Trophoblast cell (in vitro differentiated cells and primary cell): ENCODE results near the gene CIB1.

Experiments
- DNase-seq, 2 donors: peaks; one replicate each; pipeline ENCODE4 v3.0.0-alpha.2; 2016
- H2AFZ ChIP-seq: 2 replicates; pipeline ENCODE4 v1.6.1; 2013; ENCODE audit warnings: low read length, moderate library complexity, mild to moderate bottlenecking; ENCODE audit not compliant: insufficient read depth, poor library complexity
- H2AK5ac ChIP-seq: 2 replicates; pipeline ENCODE4 v1.6.1; 2013; ENCODE audit warnings: mild to moderate bottlenecking, low read length
- H2BK120ac ChIP-seq: 2 replicates; pipeline ENCODE4 v1.6.1; 2013; ENCODE audit warnings: low read length, mild to moderate bottlenecking, moderate library complexity; ENCODE audit not compliant: insufficient read depth, poor library complexity
- H2BK12ac ChIP-seq: 2 replicates; pipeline ENCODE4 v1.6.1; 2013; ENCODE audit warnings: mild to moderate bottlenecking, low read length, moderate library complexity
- H2BK5ac ChIP-seq: 2 replicates; pipeline ENCODE4 v1.6.1; 2013; ENCODE audit warnings: low read length, low read depth, moderate library complexity, mild to moderate bottlenecking; ENCODE audit not compliant: poor library complexity
- H3K14ac ChIP-seq: 2 replicates; pipeline ENCODE4 v1.6.1; 2013; ENCODE audit warnings: mild to moderate bottlenecking, low read length
- H3K18ac ChIP-seq: 2 replicates; pipeline ENCODE4 v1.6.1; 2013; ENCODE audit warnings: mild to moderate bottlenecking, low read length
- H3K23ac ChIP-seq: 2 replicates; pipeline ENCODE4 v1.6.1; 2013; ENCODE audit warnings: low read length
- H3K27ac ChIP-seq: 2 replicates; pipeline ENCODE4 v1.5.1; 2013; ENCODE audit warnings: low read depth, mild to moderate bottlenecking, inconsistent platforms, low read length, moderate library complexity
- H3K27me3 ChIP-seq: 2 replicates; pipeline ENCODE4 v1.6.1; 2013; ENCODE audit warnings: inconsistent platforms, mild to moderate bottlenecking, low read length, moderate library complexity; ENCODE audit not compliant: insufficient read depth
- H3K36me3 ChIP-seq, 2 experiments: 1 replicate in 1 of 2; 2 replicates in 1 of 2; pipeline ENCODE4 v1.6.1; 2013; ENCODE audit warnings: low read length in 2 of 2, mild to moderate bottlenecking in 2 of 2, moderate library complexity in 1 of 2; ENCODE audit not compliant: insufficient read depth in 2 of 2, control insufficient read depth in 1 of 2
- H3K4ac ChIP-seq: 2 replicates; pipeline ENCODE4 v1.6.1; 2013; ENCODE audit warnings: low read depth, mild to moderate bottlenecking, low read length, moderate library complexity
- H3K4me1 ChIP-seq, 2 experiments: 1 replicate in 1 of 2; 2 replicates in 1 of 2; pipeline ENCODE4 v1.6.1; 2013; ENCODE audit warnings: low read length in 2 of 2, mild to moderate bottlenecking in 2 of 2, moderate library complexity in 1 of 2; ENCODE audit not compliant: insufficient read depth in 2 of 2, control insufficient read depth in 1 of 2
- H3K4me2 ChIP-seq: 2 replicates; pipeline ENCODE4 v1.6.1; 2013; ENCODE audit warnings: inconsistent platforms, mild to moderate bottlenecking, low read length, moderate library complexity
- H3K4me3 ChIP-seq: 2 replicates; pipeline ENCODE4 v1.5.1; 2013; ENCODE audit warnings: mild to moderate bottlenecking, low read depth, low read length, inconsistent platforms
- H3K79me1 ChIP-seq: one replicate; pipeline ENCODE4 v1.6.1; 2013; ENCODE audit warnings: low read length
- H3K79me2 ChIP-seq: 2 replicates; pipeline ENCODE4 v1.6.1; 2013; ENCODE audit warnings: low read length, mild to moderate bottlenecking; ENCODE audit not compliant: control insufficient read depth, insufficient read depth, poor library complexity
- H3K9ac ChIP-seq: 2 replicates; pipeline ENCODE4 v1.6.1; 2013; ENCODE audit warnings: mild to moderate bottlenecking, low read length
- H3K9me3 ChIP-seq: 2 replicates; pipeline ENCODE4 v1.6.1; 2013; ENCODE audit warnings: low read depth, mild to moderate bottlenecking, control low read depth, inconsistent platforms, low read length; ENCODE audit not compliant: insufficient read depth
- H4K12ac ChIP-seq: 2 replicates; pipeline ENCODE4 v1.6.1; 2013; ENCODE audit warnings: low read depth, mild to moderate bottlenecking, low read length, moderate library complexity
- H4K8ac ChIP-seq: 2 replicates; pipeline ENCODE4 v1.6.1; 2013; ENCODE audit warnings: low read depth, mild to moderate bottlenecking, low read length, moderate library complexity
- H4K91ac ChIP-seq: one replicate; pipeline ENCODE4 v1.6.1; 2013; ENCODE audit warnings: low read depth, mild to moderate bottlenecking, low read length, moderate library complexity
- WGBS: extraction: QIAGEN DNeasy Blood & Tissue Kit; methylation state at CpG from one replicate; pipeline ENCODE4 v1.1.7; 2013; ENCODE audit warnings: missing lambda C conversion rate; ENCODE audit not compliant: insufficient read length, insufficient coverage; ENCODE audit errors: extremely low coverage; 5-methylcytosine and 5-hydroxymethylcytosine counted together

Gene CIB1

DNA sequence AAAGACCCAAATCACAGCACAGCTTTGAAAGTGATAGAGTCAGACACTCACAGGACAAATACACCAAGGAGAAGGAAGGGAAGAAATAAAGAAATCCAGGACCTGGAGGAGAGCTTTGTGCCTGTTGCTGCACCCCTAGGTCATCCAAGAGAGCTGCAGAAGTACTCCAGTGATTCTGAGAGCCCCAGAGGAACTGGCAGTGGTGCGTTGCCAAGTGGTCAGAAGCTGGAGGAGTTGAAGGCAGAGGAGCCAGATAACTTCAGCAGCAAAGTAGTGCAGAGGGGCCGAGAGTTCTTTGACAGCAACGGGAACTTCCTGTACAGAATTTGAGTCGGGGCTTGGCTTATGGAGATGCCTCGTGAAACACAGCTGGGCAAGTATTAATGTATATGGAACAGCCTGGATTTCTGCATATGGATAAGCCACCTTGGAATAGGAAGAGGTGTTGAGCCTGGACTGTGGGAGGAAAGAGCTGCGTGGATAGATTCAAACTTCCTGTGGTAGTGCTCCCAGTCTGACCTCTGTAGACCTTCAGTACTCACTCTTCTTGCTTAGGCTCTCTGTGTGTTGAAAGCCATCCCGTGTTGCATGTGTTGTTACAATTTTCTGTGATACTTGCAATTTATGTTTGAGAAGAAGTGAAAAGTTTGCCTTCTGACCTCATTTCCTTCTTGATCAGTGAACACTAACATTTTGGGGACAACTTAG lies 37.9 kb upstream of the CIB1 start:
- Histone ChIP-seq H3K4me3 (no peak overlapping the region), H3K36me3 (peaks cover 19 to 33% of the 10 kb centered on the region in 2 experiments), H3K4me1 (peaks cover 3 to 5% of the 10 kb centered on the region in 2 experiments), H3K9ac (no peak overlapping the region), H2AFZ (no peak overlapping the region), H4K8ac (no peak overlapping the region), H4K91ac (no peak overlapping the region), H3K27me3 (no peaks in the 10 kb centered on the region), H3K4ac (no peak overlapping the region), H2AK5ac (no peak overlapping the region), H3K79me1 (no peaks in the 10 kb centered on the region), H3K9me3 (no peaks in the 10 kb centered on the region), H3K18ac (no peak overlapping the region), H2BK120ac (no peak overlapping the region), H3K14ac (no peak overlapping the region), H2BK12ac (no peak overlapping the region), H3K79me2 (peaks cover 4% of the 10 kb centered on the region), H3K27ac (no peak overlapping the region), H3K23ac (no peak overlapping the region), H3K4me2 (no peak overlapping the region), H4K12ac (no peak overlapping the region), H2BK5ac (no peak overlapping the region)
- no CpG with 5 or more reads among the region's 7 CpGs for WGBS
- no peak for DNase-seq

DNA sequence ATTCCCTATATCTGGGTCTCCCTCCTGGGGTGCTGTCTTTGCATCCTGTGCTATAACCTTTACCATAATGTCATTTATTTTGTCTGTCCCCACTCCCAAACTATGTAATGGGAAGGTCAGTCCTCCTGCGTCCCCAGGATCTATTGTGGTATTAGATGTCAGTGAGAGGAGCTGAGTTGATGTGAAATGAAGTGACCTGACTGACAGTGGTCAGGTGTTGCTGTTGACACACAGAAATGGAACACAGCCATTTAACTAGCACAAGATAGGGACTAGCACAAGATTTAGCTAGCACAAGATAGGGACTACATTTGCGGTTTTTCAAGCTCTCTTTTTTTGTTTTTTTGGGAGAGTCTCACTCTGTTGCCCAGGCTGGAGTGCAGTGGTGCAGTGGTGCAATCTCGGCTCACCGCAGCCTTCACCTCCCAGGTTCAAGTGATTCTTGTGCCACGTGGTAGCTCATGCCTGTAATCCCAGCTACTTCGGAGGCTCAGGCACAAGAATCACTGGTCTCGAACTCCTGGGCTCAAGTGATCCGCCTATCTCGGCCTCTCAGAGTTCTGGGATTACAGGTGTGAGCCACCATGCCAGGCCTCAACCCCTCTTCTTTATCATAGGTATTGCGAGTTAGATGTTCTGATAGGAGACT lies 36.9 kb upstream of the CIB1 start:
- Histone ChIP-seq H3K4me1 (peaks cover 3 to 7% of the 10 kb centered on the region in 2 experiments), H3K14ac (no peak overlapping the region), H2BK120ac (no peak overlapping the region), H2BK12ac (no peak overlapping the region), H3K27ac (no peak overlapping the region), H2BK5ac (no peak overlapping the region), H3K23ac (no peak overlapping the region), H3K79me2 (peaks cover 10% of the 10 kb centered on the region), H3K9ac (no peak overlapping the region), H3K27me3 (no peaks in the 10 kb centered on the region), H3K4me3 (no peak overlapping the region), H2AK5ac (no peak overlapping the region), H4K8ac (no peak overlapping the region), H3K18ac (no peak overlapping the region), H3K4me2 (no peak overlapping the region), H3K9me3 (no peaks in the 10 kb centered on the region), H4K91ac (no peak overlapping the region), H3K79me1 (peaks cover 5% of the 10 kb centered on the region), H2AFZ (no peak overlapping the region), H4K12ac (no peak overlapping the region), H3K4ac (no peak overlapping the region), H3K36me3 (peaks cover 19 to 33% of the 10 kb centered on the region in 2 experiments)
- no CpG with 5 or more reads among the region's 10 CpGs for WGBS
- DNase-seq: no peak

- Histone ChIP-seq H3K36me3 (peaks cover 15 to 26% of the 10 kb centered on the region in 2 experiments), H2BK12ac (no peak overlapping the region), H2BK5ac (no peak overlapping the region), H3K27ac (no peak overlapping the region), H3K4ac (peak overlapping the region; percentile 21), H3K79me1 (peaks cover 11% of the 10 kb centered on the region), H3K27me3 (no peaks in the 10 kb centered on the region), H4K8ac (no peak overlapping the region), H3K18ac (no peak overlapping the region), H3K14ac (no peak overlapping the region), H3K9me3 (no peaks in the 10 kb centered on the region), H2BK120ac (no peak overlapping the region), H3K4me3 (no peak overlapping the region), H3K9ac (no peak overlapping the region), H4K91ac (no peak overlapping the region), H3K4me2 (no peak overlapping the region), H2AK5ac (no peak overlapping the region), H3K79me2 (peaks cover 15% of the 10 kb centered on the region), H4K12ac (no peak overlapping the region), H2AFZ (no peak overlapping the region), H3K4me1 (peaks cover 7 to 12% of the 10 kb centered on the region in 2 experiments), H3K23ac (no peak overlapping the region)
- no peak for DNase-seq
- WGBS: no CpG with 5 or more reads among the region's 1 CpG
Observed at GRCh38 chr15:90268415-90268814, 34.7 kb upstream of the CIB1 start.

DNA sequence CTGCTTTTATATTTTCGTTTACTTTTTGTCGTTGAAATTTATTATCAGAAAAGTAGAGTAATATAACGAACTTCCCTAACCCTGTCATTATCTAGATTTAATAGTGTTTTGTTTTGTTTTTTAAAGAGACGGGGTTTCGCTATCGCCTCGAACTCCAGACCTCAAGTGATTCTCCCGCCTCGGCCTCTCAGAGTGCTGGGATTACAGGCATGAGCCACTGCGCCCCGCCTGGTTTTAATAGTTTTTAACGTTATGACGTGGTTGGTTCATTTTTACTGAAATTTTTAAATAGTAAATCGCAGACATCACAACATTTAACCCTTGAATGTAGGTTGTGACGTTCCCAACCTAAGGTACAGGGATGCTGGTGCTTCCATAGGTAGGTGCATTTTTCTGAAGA lies 32.7 kb upstream of the CIB1 start:
- DNase-seq: peak in 1 of 2 donors; percentile 28
- no CpG with 5 or more reads among the region's 15 CpGs for whole genome bisulfite sequencing

More for the DNA sequence above, 32.7 kb upstream of the CIB1 start:
- Histone ChIP-seq H3K4me3 (no peak overlapping the region), H3K14ac (no peak overlapping the region), H4K8ac (no peak overlapping the region), H3K9ac (no peak overlapping the region), H3K9me3 (no peaks in the 10 kb centered on the region), H3K27me3 (no peaks in the 10 kb centered on the region), H3K27ac (no peak overlapping the region), H4K12ac (no peak overlapping the region), H2AFZ (no peak overlapping the region), H4K91ac (no peak overlapping the region), H2AK5ac (no peak overlapping the region), H3K79me1 (peaks cover 11% of the 10 kb centered on the region), H3K18ac (no peak overlapping the region), H3K4me2 (peak overlapping the region; percentile 55), H3K4me1 (peaks cover 7 to 12% of the 10 kb centered on the region in 2 experiments), H3K79me2 (peaks cover 15% of the 10 kb centered on the region), H2BK120ac (no peak overlapping the region), H3K36me3 (peaks cover 9 to 17% of the 10 kb centered on the region in 2 experiments), H2BK5ac (no peak overlapping the region), H3K23ac (no peak overlapping the region), H3K4ac (peak overlapping the region; percentile 73), H2BK12ac (no peak overlapping the region)
